Measurements from ENCODE around the gene HSPA12B. TPM values are rescaled to one million over a fixed set of nuclear protein-coding genes. Genes with fewer than 3 reads are reported as not detected.

Gene HSPA12B
- total and polyA plus RNA-seq, 2 of the 13 experiments (the other 11 are each of a cell fraction or from before 2014, with no cell fraction given) = 0.01 TPM; not detected in 1

GRCh38 chr20:3749689-3750531, 17.4 kb downstream of the HSPA12B start (continued):
- TF ChIP-seq ZBTB4 (CRISPR knock-in tag; IDR thresholded peaks at IDR 0.05; ENCODE audit: borderline replicate concordance) = no peak
- TF ChIP-seq AHDC1 (CRISPR knock-in tag; IDR thresholded peaks at IDR 0.05; ENCODE audit: borderline replicate concordance) = no peak
- peak; percentile 40; the same call in 1 of the 2 replicates for TF ChIP-seq SAP130 (CRISPR knock-in tag; IDR thresholded peaks at IDR 0.05; ENCODE audit: low read depth)
- TF ChIP-seq ETV6 (CRISPR knock-in tag; conservative IDR thresholded peaks at IDR 0.05) = 0 out of 2 replicates have a peak, but pooled peaks have one; percentile 1
- TF ChIP-seq TBX2 (CRISPR knock-in tag; IDR thresholded peaks at IDR 0.05; ENCODE audit: borderline replicate concordance) = peak; percentile 64; the same call in 1 of the 2 replicates
- TF ChIP-seq CENPX (CRISPR knock-in tag; IDR thresholded peaks at IDR 0.05) = no peak
- TF ChIP-seq SUZ12 (IDR thresholded peaks at IDR 0.05; ENCODE audit: low read depth, low read length) = no peak
- peak; percentile 60; the same call in 1 of the 2 replicates for TF ChIP-seq TP53 (CRISPR knock-in tag; conservative IDR thresholded peaks at IDR 0.05)
- no peak for TF ChIP-seq SMARCE1 (IDR thresholded peaks at IDR 0.05; ENCODE audit: borderline replicate concordance)
- TF ChIP-seq ZNF589 (CRISPR knock-in tag; conservative IDR thresholded peaks at IDR 0.05) = no peak
- TF ChIP-seq RFXAP (CRISPR knock-in tag; IDR thresholded peaks at IDR 0.05; ENCODE audit: borderline replicate concordance) = peak; percentile 85; the same call in 1 of the 2 replicates
- TF ChIP-seq ZNF572 (CRISPR knock-in tag; IDR thresholded peaks at IDR 0.05) = peak; percentile 93
- no peak for TF ChIP-seq TEAD2 (CRISPR knock-in tag; IDR thresholded peaks at IDR 0.05)
- no peak for TF ChIP-seq MAFK (conservative IDR thresholded peaks at IDR 0.05 in 1 of 2, IDR thresholded peaks at IDR 0.05 in 1 of 2; ENCODE audit: low read length in 2 of 2)
- TF ChIP-seq ZNF547 (CRISPR knock-in tag; IDR thresholded peaks at IDR 0.05) = 0 out of 2 replicates have a peak, but pooled peaks have one; percentile 32
- no peak for TF ChIP-seq CENPT (CRISPR knock-in tag; IDR thresholded peaks at IDR 0.05; ENCODE audit: low read depth)
- 0 out of 2 replicates have a peak, but pooled peaks have one; percentile 25 for TF ChIP-seq ZNF30 (CRISPR knock-in tag; IDR thresholded peaks at IDR 0.05)
- no peak; the same call in 1 of the 2 replicates for TF ChIP-seq SMC3 (IDR thresholded peaks at IDR 0.05; ENCODE audit: low read length)

All from HepG2 (cell line).